GM10248 (cell line): ENCODE results near the gene YARS1.

ENCODE experiments used
- CTCF ChIA-PET: fragments of 300-600 bp; sonication (Branson Sonifier 250); formaldehyde crosslinking; extraction: SDS; loops from one replicate; lab custom pipeline; 2021; ENCODE audit warnings: antibody characterized with exemption; lab: Yijun Ruan, JAX
- POLR2A ChIA-PET: fragments of 350-650 bp; sonication (Branson Sonifier 250); formaldehyde crosslinking; extraction: SDS; loops from one replicate; lab custom pipeline; 2020; ENCODE audit warnings: antibody characterized with exemption; lab: Yijun Ruan, JAX
- DNase-seq: peaks from one replicate; pipeline ENCODE4 v3.0.0; 2012; ENCODE audit errors: extremely low spot score
- CTCF ChIP-seq: IDR thresholded peaks from 2 replicates; pipeline ENCODE4 v1.5.1; 2012; ENCODE audit warnings: mild to moderate bottlenecking, low read depth; ENCODE audit errors: extremely low read depth, missing control alignments, control extremely low read depth

Gene YARS1

GRCh38 chr1:32767641-32768040 is 49.5 kb downstream of the YARS1 start:
- no peak for DNase-seq
- POLR2A ChIA-PET = no interaction called here
- CTCF ChIA-PET = interaction anchor here (2.2 kb wide), 1 partner anchor 55 kb away, joined by 17 read pairs; no protein-coding TSS in a partner anchor
- TF ChIP-seq CTCF = no peak

DNA sequence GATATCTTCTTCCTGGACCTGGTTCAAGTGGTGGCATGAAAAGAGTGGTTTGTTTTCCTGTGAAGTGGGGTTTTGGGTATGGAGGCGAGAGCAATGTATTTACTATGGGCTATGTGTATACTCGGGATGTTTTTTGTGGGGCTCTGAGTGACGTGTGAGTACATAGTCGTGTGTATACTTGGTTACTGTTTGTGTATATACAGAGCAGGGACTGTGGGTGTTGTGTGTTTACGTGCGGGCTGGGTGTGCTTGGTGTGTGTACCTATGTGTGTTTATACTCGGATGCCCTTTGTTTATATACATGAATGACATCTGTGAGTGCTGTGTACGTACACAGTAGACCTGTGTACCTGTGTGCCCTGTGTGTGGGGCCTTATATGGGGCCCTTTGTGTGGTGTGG is 50.0 kb downstream of the YARS1 start:
- POLR2A ChIA-PET = no interaction called here
- no peak for TF ChIP-seq CTCF
- no peak for DNase-seq
- CTCF ChIA-PET = interaction anchor here (1.4 kb wide), 1 partner anchor 55 kb away, joined by 4 read pairs; no protein-coding TSS in a partner anchor

DNA sequence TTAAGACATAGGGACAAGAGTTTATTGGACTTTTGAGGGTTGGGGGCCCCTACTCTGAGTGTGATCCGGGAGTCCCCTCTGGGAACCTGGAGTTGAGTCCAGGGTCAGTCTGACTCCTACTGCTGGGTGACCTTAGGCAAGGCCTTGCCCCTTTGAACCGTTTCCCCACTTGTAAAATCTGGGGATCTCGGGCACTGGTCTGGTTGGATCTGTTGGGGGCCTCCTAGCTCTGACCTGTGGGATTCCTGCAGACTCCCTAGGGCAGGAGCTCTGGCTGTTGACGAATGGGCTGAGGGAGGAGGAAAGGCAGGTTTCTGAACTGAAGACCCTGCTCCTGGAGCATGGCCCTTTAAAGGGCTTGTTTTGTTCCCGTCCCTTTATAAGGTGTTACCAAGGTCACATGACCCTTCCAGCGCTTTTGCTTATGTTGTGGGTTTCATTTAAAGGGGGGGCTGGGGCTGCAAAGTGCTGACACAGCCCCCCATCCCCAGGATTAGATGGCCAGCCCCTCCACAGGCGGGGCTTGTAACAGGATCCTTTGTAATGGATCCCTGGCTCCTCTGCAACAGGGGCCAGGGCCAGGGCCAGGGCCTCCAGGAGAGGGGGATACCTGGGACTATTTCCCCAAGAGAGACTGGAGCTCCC is 50.7 kb downstream of the YARS1 start:
- POLR2A ChIA-PET = no interaction called here
- DNase-seq = no peak
- no peak for TF ChIP-seq CTCF
- CTCF ChIA-PET = interaction anchor here (1.4 kb wide), 1 partner anchor 54 kb away, joined by 4 read pairs; no protein-coding TSS in a partner anchor

- ChIA-PET CTCF (interaction anchor here (1.4 kb wide), 1 partner anchor 53 kb away, joined by 4 read pairs; no protein-coding TSS in a partner anchor), POLR2A (no interaction called here)
- no peak for TF ChIP-seq CTCF
- no peak for DNase-seq
These were observed 51.4 kb downstream of the YARS1 start for GRCh38 chr1:32765570-32766327.

DNA sequence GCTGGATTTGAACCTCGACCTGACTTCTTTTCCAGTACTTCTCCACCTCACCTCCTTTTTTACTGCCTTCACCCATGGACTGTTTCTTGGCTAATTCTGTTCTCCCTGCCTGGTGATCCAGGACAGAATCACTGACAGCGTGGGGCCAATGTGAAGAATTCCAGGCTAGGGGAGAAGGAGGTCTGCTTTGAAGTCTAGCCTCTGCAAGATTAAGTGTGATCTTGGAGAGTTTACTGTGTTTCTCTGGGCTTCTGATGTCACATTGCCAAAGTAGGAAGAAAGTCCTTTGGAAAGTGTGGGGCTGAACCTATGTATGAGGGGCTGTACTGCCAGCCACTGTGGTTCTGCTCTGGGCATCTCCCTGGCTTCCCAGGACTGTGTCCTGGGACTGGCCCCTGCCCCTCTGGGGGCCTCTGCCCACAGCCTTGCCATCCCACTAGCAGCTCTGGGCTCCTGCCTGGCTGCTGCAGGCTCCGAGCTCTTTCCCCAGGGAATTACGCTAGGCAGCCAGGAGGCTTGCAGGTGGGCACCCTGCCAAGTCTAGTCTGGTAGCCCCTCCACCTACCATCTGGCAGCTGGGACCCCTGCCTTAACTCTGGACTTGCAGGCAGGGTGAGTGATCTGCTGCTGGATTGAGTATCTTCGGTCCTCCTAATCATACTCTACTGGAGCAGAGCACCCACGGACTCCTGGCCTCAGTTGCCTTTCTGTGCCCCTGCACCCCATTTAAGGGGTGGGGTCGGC is 52.2 kb downstream of the YARS1 start:
- ChIA-PET POLR2A (no interaction called here), CTCF (interaction anchor here (0.8 to 2.3 kb wide), 2 partner anchors 10 to 52 kb away, joined by 3 to 6 read pairs; no protein-coding TSS in a partner anchor)
- no peak for DNase-seq
- no peak for TF ChIP-seq CTCF

DNA sequence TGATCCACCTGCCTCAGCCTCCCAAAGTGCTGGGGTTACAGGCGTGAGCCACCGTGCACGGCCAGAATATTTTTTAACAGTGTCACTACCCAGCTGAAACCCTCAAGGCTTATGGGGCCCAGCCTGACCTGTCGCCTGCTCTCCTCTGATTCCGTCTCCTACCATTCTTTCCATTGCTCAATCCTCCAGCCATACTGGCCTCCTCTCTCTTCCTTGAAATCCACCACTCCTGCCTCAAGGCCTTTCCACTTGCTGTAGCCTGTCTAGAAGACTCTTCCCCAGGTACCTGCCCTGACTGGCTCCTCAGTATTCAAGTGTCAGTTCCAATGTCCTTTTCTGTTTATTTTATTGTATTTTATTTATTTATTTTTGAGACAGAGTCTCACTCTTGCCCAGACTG is 53.9 kb downstream of the YARS1 start:
- DNase-seq = no peak
- CTCF ChIA-PET = interaction anchor here (2.3 kb wide), 1 partner anchor 11 kb away, joined by 6 read pairs; no protein-coding TSS in a partner anchor
- POLR2A ChIA-PET = interaction anchor here (0.6 kb wide), 1 partner anchor 22 kb away, joined by 3 read pairs; no protein-coding TSS in a partner anchor
- TF ChIP-seq CTCF = no peak
